ENCODE measurements around the gene LMAN1. TPM values are rescaled to one million over a fixed set of nuclear protein-coding genes. Genes with fewer than 3 reads are reported as not detected.

The LMAN1 gene
- total RNA-seq, 2 donors from 2014 or later = 91.0 to 112 TPM

DNA sequence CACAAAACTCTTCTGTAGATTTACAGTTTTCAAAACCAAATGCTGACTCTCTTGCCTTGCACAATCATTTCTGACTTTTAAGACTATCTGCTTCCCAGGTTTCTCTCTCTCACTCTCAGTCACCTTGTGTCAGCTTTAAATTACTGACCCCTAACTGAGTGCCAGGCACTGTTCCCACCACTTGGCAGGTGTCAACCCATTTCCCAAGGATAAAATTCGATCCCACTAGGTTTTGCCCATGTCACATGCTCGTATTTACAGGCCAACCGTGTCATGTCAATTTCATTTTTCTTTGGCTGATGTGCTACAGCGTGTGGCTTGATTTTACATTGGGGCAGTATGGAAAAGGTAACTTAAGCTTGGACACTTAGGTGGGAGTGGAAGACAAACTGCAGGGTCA is 26.1 kb upstream of the LMAN1 start:
- DNase-seq (ENCODE audit: low spot score) = no peak
- no peaks in the 10 kb centered on the region for H3K9me3 ChIP-seq
- H3K36me3 ChIP-seq = no peaks in the 10 kb centered on the region
- H3K4me1 ChIP-seq (replicated peaks) = no peaks in the 10 kb centered on the region
- WGBS = 81% methylated on average over 4 of the region's 4 CpGs
- no peaks in the 10 kb centered on the region for H3K27me3 ChIP-seq (replicated peaks; ENCODE audit: insufficient read depth)
- H3K4me3 ChIP-seq = no peak overlapping the region
- H3K27ac ChIP-seq = no peak overlapping the region
- TF ChIP-seq POLR2A (IDR thresholded peaks at IDR 0.05) (no peak), POLR2AphosphoS5 (IDR thresholded peaks at IDR 0.05) (no peak)
- TF ChIP-seq, protein P1, sequence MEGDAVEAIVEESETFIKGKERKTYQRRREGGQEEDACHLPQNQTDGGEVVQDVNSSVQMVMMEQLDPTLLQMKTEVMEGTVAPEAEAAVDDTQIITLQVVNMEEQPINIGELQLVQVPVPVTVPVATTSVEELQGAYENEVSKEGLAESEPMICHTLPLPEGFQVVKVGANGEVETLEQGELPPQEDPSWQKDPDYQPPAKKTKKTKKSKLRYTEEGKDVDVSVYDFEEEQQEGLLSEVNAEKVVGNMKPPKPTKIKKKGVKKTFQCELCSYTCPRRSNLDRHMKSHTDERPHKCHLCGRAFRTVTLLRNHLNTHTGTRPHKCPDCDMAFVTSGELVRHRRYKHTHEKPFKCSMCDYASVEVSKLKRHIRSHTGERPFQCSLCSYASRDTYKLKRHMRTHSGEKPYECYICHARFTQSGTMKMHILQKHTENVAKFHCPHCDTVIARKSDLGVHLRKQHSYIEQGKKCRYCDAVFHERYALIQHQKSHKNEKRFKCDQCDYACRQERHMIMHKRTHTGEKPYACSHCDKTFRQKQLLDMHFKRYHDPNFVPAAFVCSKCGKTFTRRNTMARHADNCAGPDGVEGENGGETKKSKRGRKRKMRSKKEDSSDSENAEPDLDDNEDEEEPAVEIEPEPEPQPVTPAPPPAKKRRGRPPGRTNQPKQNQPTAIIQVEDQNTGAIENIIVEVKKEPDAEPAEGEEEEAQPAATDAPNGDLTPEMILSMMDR (IDR thresholded peaks at IDR 0.05) = no peak
- intact Hi-C loops (cut with DNase I) = no loop called here

DNA sequence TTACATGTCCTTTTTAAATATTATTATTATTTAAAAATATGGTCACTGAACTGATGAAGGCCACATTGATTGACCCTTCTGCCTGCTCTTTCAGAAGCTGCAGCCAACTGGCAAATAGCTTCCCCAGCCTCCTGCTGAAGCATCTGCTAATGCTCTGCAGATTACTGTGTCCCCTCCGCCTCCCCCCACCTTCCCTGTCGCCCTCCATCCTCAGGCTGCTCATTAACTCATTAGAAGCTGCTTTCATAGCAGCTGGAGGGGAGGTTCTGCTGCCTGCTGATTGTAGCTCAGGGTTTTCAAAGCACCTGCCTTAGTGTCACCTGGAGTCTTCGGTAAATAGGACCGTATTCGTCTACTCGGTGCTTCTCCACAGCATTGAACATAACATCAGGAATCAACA is 24.8 kb upstream of the LMAN1 start:
- H3K4me3 ChIP-seq = no peak overlapping the region
- intact Hi-C loops (cut with DNase I) = no loop called here
- no peaks in the 10 kb centered on the region for H3K27me3 ChIP-seq (replicated peaks; ENCODE audit: insufficient read depth)
- no peaks in the 10 kb centered on the region for H3K4me1 ChIP-seq (replicated peaks)
- H3K27ac ChIP-seq = no peak overlapping the region
- 51% methylated on average over 6 of the region's 6 CpGs for WGBS
- no peaks in the 10 kb centered on the region for H3K36me3 ChIP-seq
- H3K9me3 ChIP-seq = no peaks in the 10 kb centered on the region
- no peak for DNase-seq (ENCODE audit: low spot score)
- TF ChIP-seq POLR2A (IDR thresholded peaks at IDR 0.05) (no peak), POLR2AphosphoS5 (IDR thresholded peaks at IDR 0.05) (no peak)
- TF ChIP-seq, protein P1 (IDR thresholded peaks at IDR 0.05) = no peak

DNA sequence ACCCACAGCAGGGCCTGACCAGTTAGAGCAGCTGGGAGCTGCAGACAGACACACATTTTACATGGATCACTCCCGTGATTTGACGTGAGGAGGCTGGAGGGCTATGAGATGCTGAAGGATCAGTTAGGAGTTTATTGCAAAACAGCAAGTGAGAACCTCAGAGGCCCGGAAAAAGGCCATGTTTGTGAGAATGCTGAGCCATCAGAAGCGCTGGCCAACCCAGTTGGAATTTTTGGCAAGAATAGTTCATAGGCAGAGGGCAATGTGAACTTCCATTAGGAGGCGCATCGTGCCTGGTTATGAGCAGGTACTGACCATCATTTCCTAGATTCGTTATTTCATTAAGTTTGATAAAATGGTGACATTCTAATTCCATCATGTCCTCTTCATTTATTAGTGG is 23.3 kb upstream of the LMAN1 start:
- H3K4me1 ChIP-seq (replicated peaks) = no peaks in the 10 kb centered on the region
- intact Hi-C loops (cut with DNase I) = no loop called here
- no peaks in the 10 kb centered on the region for H3K36me3 ChIP-seq
- TF ChIP-seq POLR2AphosphoS5 (IDR thresholded peaks at IDR 0.05) (no peak), POLR2A (IDR thresholded peaks at IDR 0.05) (no peak)
- TF ChIP-seq, protein P1 (IDR thresholded peaks at IDR 0.05) = no peak
- DNase-seq (ENCODE audit: low spot score) = no peak
- H3K9me3 ChIP-seq = no peaks in the 10 kb centered on the region
- H3K27me3 ChIP-seq (replicated peaks; ENCODE audit: insufficient read depth) = no peaks in the 10 kb centered on the region
- no peak overlapping the region for H3K4me3 ChIP-seq
- H3K27ac ChIP-seq = no peak overlapping the region
- 87% methylated on average over 7 of the region's 7 CpGs for WGBS

DNA sequence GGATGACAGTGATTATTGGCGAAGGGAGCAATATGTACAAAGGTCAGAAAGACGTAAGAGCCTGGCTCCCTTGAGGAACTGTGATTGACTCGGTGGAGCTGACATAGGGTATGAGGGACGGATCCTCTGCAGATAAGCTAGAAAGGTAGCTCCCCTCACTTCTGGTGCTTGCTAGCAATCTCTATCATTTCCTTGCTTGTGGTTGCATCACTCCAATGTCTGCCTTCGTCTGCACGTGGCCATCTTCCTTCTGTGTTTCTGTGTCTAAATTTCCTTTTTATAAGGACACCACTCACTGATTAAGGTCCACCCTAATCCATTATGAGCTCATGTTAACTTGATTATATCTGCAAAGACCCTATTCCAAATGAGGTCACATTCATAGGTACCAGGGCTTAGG is 22.9 kb upstream of the LMAN1 start:
- Histone ChIP-seq H3K27ac (no peak overlapping the region), H3K4me1 (replicated peaks) (no peaks in the 10 kb centered on the region), H3K4me3 (no peak overlapping the region), H3K9me3 (no peaks in the 10 kb centered on the region), H3K36me3 (no peaks in the 10 kb centered on the region), H3K27me3 (replicated peaks; ENCODE audit: insufficient read depth) (no peaks in the 10 kb centered on the region)
- TF ChIP-seq POLR2A (IDR thresholded peaks at IDR 0.05) (no peak), POLR2AphosphoS5 (IDR thresholded peaks at IDR 0.05) (no peak)
- TF ChIP-seq, protein P1 (IDR thresholded peaks at IDR 0.05) = no peak
- intact Hi-C loops (cut with DNase I) = no loop called here
- DNase-seq (ENCODE audit: low spot score) = no peak
- 79% methylated on average over 6 of the region's 6 CpGs for WGBS

DNA sequence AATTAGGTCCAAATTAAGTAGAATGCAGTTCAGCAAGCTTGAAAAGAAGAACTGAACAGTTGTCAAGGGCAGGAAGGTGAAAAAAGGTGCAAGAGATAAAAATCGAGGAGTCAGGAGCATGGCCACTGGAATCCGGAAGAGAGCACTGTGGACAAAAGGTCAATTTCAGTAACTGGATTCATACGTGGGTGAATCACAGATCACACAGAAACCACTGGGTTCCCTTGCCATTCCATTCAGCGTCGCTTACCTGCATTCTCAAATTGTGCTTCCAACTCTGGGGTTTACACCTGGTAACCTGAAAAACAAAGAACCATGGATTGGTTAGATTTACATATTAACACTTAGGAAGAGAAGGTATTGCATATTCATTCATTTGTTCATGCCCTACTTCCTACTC is 21.6 kb upstream of the LMAN1 start:
- Histone ChIP-seq H3K4me1 (replicated peaks) (no peaks in the 10 kb centered on the region), H3K27ac (no peak overlapping the region), H3K36me3 (no peaks in the 10 kb centered on the region), H3K9me3 (no peaks in the 10 kb centered on the region), H3K27me3 (replicated peaks; ENCODE audit: insufficient read depth) (no peaks in the 10 kb centered on the region), H3K4me3 (no peak overlapping the region)
- 83% methylated on average over 5 of the region's 5 CpGs for WGBS
- TF ChIP-seq, protein P1 (IDR thresholded peaks at IDR 0.05) = no peak
- TF ChIP-seq POLR2A (IDR thresholded peaks at IDR 0.05) (no peak), POLR2AphosphoS5 (IDR thresholded peaks at IDR 0.05) (no peak)
- DNase-seq (ENCODE audit: low spot score) = no peak
- intact Hi-C loops (cut with DNase I) = no loop called here

All from prostate gland (tissue), 2 donors.